ENCODE results near the gene AGAP1. TPM values are rescaled to one million over a fixed set of nuclear protein-coding genes. Genes with fewer than 3 reads are reported as not detected.

AGAP1 gene
- total RNA-seq, 1 donor from 2014 or later, result 43.9 TPM

GRCh38 chr2:235744161-235744560, 250.3 kb downstream of the AGAP1 start:
- Mint-ChIP-seq H3K4me1 (ENCODE audit: unreplicated experiment) (peaks cover 19% of the 10 kb centered on the region), H3K9me3 (ENCODE audit: unreplicated experiment) (no peaks in the 10 kb centered on the region), H3K27ac (ENCODE audit: unreplicated experiment) (no peak overlapping the region), H3K36me3 (ENCODE audit: low read depth, unreplicated experiment) (peaks cover 8% of the 10 kb centered on the region), H3K4me3 (ENCODE audit: unreplicated experiment) (no peak overlapping the region), H3K27me3 (ENCODE audit: unreplicated experiment) (peaks cover 5% of the 10 kb centered on the region)
- no peak for DNase-seq (ENCODE audit: low spot score)
- TF ChIP-seq, protein P1, sequence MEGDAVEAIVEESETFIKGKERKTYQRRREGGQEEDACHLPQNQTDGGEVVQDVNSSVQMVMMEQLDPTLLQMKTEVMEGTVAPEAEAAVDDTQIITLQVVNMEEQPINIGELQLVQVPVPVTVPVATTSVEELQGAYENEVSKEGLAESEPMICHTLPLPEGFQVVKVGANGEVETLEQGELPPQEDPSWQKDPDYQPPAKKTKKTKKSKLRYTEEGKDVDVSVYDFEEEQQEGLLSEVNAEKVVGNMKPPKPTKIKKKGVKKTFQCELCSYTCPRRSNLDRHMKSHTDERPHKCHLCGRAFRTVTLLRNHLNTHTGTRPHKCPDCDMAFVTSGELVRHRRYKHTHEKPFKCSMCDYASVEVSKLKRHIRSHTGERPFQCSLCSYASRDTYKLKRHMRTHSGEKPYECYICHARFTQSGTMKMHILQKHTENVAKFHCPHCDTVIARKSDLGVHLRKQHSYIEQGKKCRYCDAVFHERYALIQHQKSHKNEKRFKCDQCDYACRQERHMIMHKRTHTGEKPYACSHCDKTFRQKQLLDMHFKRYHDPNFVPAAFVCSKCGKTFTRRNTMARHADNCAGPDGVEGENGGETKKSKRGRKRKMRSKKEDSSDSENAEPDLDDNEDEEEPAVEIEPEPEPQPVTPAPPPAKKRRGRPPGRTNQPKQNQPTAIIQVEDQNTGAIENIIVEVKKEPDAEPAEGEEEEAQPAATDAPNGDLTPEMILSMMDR (IDR thresholded peaks at IDR 0.05; ENCODE audit: unreplicated experiment), result no peak

GRCh38 chr2:235745597-235745996, 251.8 kb downstream of the AGAP1 start:
- Mint-ChIP-seq H3K4me3 (ENCODE audit: unreplicated experiment) (no peak overlapping the region), H3K27ac (ENCODE audit: unreplicated experiment) (no peak overlapping the region), H3K27me3 (ENCODE audit: unreplicated experiment) (peaks cover 5% of the 10 kb centered on the region), H3K9me3 (ENCODE audit: unreplicated experiment) (no peaks in the 10 kb centered on the region), H3K4me1 (ENCODE audit: unreplicated experiment) (peaks cover 19% of the 10 kb centered on the region), H3K36me3 (ENCODE audit: low read depth, unreplicated experiment) (peaks cover 8% of the 10 kb centered on the region)
- TF ChIP-seq, protein P1 (IDR thresholded peaks at IDR 0.05; ENCODE audit: unreplicated experiment), result no peak
- no peak for DNase-seq (ENCODE audit: low spot score)

DNA sequence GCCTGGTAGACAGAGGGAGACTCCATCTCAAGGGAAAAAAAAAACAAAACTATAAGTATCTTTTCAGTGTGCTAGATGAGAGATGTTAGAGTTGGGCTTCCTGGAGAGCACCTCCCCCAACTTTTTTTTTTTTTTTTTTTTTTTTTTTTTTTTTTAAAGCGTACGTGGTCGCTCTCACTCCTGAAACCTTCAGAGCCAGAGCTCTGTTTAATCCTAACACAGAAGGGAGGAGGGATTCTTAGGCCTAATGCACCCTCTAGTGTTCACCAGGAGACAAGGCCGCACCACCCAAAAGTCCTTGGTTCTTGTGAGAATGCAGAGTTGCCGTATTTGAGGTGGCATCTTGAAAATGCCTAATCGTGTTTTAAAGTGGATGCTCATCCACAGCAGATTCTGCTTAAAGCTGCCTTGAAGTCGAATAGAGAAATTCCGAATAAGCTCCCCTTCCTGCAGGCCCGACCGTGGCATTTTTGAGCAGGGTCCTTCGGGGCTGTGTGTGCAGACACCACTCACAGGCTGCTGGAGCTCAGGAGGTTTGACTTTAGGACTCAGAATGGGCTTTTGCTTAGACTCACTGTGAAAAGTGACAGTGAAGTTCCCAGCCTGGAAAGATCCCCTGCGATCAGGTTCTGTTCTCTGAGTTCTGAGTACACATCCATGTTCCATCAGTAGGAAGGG, 252.6 kb downstream of the AGAP1 start:
- Mint-ChIP-seq H3K9me3 (ENCODE audit: unreplicated experiment) (no peaks in the 10 kb centered on the region), H3K4me3 (ENCODE audit: unreplicated experiment) (no peak overlapping the region), H3K36me3 (ENCODE audit: low read depth, unreplicated experiment) (peaks cover 8% of the 10 kb centered on the region), H3K27ac (ENCODE audit: unreplicated experiment) (no peak overlapping the region), H3K27me3 (ENCODE audit: unreplicated experiment) (peaks cover 5% of the 10 kb centered on the region), H3K4me1 (ENCODE audit: unreplicated experiment) (peaks cover 12% of the 10 kb centered on the region)
- DNase-seq (ENCODE audit: low spot score), result peak; percentile 68
- TF ChIP-seq, protein P1 (IDR thresholded peaks at IDR 0.05; ENCODE audit: unreplicated experiment), result peak; percentile 79

DNA sequence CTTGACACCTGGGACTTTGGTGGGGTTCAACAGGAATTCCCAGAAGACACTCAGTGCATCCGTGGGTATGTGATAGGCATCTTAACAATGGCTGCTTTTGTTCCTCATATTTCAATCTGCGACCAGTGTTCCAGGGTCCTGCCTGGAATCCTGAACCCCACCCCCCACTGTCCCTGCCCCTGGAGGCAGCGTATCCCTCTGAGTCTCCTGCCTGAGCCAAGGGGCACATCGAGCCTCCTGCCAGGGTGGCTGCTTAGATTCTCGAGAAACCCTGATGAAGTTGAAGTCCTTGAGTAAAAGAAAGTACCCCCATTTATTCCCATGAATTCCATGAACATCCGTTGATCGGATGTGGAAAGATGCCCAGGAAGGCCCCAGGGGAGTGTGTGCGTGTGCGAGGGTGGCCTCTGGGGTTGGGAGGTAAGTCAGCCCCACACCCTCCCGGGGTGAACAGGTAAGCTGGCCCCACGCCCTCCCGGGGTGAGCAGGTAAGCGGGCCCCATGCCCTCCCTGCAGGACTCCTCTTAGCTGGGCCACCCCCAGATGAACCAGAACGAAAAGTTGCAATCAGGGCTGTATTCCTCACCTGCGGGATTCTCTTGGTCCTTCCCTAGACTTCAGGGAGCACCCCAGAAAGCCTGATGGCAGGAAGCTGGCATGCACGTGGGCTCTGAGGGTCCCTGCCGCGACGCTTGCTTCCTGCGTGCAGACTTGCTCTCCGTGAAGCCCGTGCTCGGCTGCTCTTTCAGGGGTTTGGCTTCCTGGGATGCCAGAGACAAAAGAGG, 253.3 kb downstream of the AGAP1 start:
- TF ChIP-seq, protein P1 (IDR thresholded peaks at IDR 0.05; ENCODE audit: unreplicated experiment), result no peak
- Mint-ChIP-seq H3K27ac (ENCODE audit: unreplicated experiment) (no peak overlapping the region), H3K36me3 (ENCODE audit: low read depth, unreplicated experiment) (peaks cover 13% of the 10 kb centered on the region), H3K9me3 (ENCODE audit: unreplicated experiment) (no peaks in the 10 kb centered on the region), H3K4me1 (ENCODE audit: unreplicated experiment) (peaks cover 11% of the 10 kb centered on the region), H3K27me3 (ENCODE audit: unreplicated experiment) (peaks cover 5% of the 10 kb centered on the region), H3K4me3 (ENCODE audit: unreplicated experiment) (no peak overlapping the region)
- DNase-seq (ENCODE audit: low spot score), result no peak

DNA sequence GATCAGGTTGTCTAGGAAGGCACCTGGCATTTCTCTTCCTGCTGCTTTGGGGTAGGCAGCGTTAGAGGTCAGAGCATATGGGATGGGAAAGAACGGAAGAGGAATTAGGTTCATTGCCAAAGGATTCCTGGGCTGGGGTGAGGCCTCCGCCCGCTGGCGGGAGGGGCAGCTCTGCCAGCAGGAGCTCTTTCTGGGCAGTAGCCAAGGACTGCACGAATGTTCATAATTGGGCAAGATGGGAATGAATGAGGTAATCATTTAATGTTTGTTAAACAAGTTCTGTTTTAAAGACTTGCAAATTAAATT, 253.9 kb downstream of the AGAP1 start:
- H3K4me1 Mint-ChIP-seq (ENCODE audit: unreplicated experiment), result peaks cover 11% of the 10 kb centered on the region

More for the DNA sequence above, 253.9 kb downstream of the AGAP1 start:
- H3K27ac Mint-ChIP-seq (ENCODE audit: unreplicated experiment), result no peak overlapping the region
- peaks cover 5% of the 10 kb centered on the region for H3K27me3 Mint-ChIP-seq (ENCODE audit: unreplicated experiment)
- H3K36me3 Mint-ChIP-seq (ENCODE audit: low read depth, unreplicated experiment), result peaks cover 13% of the 10 kb centered on the region
- DNase-seq (ENCODE audit: low spot score), result no peak
- TF ChIP-seq, protein P1 (IDR thresholded peaks at IDR 0.05; ENCODE audit: unreplicated experiment), result no peak
- peak overlapping the region; percentile 23 for H3K4me3 Mint-ChIP-seq (ENCODE audit: unreplicated experiment)
- no peaks in the 10 kb centered on the region for H3K9me3 Mint-ChIP-seq (ENCODE audit: unreplicated experiment)
